ENCODE results near the gene PHOX2A. TPM values are rescaled to one million over a fixed set of nuclear protein-coding genes. Genes with fewer than 3 reads are reported as not detected.

Gene PHOX2A
- total and polyA plus RNA-seq, 5 experiments from 2014 or later, result not detected

- DNase-seq, result no peak
These were observed 13.1 kb downstream of the PHOX2A start for GRCh38 chr11:72230764-72231365.

DNA sequence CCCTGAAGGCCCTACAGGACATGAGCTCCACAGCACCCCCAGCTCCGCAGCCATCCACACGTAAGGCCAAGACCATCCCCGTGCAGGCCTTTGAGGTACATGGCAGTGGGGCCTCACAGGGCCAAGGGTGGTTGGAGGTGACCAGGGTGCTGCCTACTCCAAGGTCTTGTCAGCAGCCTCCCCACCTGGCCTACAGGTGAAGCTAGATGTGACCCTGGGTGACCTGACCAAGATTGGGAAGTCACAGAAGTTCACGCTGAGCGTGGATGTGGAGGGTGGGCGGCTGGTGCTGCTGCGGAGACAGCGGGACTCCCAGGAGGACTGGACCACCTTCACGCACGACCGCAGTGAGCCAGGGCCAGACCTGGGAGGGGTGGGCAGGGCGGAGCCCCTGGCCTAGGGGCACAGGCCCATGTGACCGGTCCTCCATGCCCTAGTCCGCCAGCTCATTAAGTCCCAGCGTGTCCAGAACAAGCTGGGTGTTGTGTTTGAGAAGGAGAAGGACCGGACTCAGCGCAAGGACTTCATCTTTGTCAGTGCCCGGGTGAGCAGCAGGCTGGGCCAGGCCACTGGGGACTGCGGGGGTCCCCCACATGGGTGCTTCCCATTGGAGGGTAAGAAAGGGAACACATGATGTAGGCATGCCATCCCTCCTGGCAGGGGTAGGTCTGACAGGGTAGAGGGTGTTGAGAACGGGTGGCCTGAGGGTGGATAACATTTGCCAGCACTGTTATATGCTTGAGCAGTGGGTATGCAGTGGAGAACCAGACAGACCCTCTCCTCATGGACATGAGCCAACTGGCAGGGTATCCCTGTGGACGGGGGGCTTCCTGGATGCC lies 13.8 kb downstream of the PHOX2A start:
- peaks cover 25 to 31% (median 28%) of the 10 kb centered on the region in 4 donors for H3K4me1 Mint-ChIP-seq
- peaks cover 0 to 51% (median 1%) of the 10 kb centered on the region in 3 donors for H3K36me3 Mint-ChIP-seq
- ATAC-seq (no peak), DNase-seq (no peak)
- POLR2A ChIA-PET, result no interaction called here
- H3K4me3 Mint-ChIP-seq, result no peak overlapping the region
- no peaks in the 10 kb centered on the region for H3K27me3 Mint-ChIP-seq
- no peaks in the 10 kb centered on the region for H3K9me3 Mint-ChIP-seq
- H3K27ac Mint-ChIP-seq, result peak overlapping the region in 1 of 10 donors; percentile 8

More at GRCh38 chr11:72230764-72231365, 13.1 kb downstream of the PHOX2A start:
- peak overlapping the region in 1 of 10 donors; percentile 51 for H3K27ac Mint-ChIP-seq
- no peak overlapping the region for H3K4me3 Mint-ChIP-seq
- H3K4me1 Mint-ChIP-seq, result peaks cover 19 to 24% (median 21%) of the 10 kb centered on the region in 4 donors
- peaks cover 0 to 51% (median 1%) of the 10 kb centered on the region in 3 donors for H3K36me3 Mint-ChIP-seq
- no peak for ATAC-seq
- POLR2A ChIA-PET, result no interaction called here
- no peaks in the 10 kb centered on the region for H3K27me3 Mint-ChIP-seq
- H3K9me3 Mint-ChIP-seq, result no peaks in the 10 kb centered on the region

DNA sequence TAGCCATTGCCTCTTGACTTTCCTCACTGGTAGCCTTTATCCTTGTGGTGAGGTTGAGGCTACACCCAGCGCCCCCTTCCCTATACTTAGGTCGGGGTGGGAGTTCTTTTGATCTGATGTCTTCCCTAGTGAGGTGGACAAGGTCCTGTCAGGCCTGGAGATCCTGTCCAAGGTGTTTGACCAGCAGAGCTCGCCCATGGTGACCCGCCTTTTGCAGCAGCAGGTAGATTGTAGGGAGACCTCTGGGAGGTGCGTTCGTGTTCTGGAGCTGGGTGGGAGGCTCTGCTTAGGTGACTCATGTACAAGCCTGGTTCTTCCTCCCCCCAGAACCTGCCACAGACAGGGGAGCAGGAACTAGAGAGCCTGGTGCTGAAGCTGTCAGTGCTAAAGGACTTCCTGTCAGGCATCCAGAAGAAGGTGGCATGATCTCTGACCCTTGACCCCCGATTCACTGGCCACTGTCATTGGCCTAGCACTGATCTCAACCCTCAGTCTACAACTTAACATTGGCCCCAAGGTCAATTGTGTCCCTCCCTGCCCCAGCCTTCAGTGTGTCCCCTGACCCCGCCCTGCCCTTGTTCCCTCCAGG lies 14.5 kb downstream of the PHOX2A start:
- H3K4me1 Mint-ChIP-seq, result peaks cover 21 to 28% (median 25%) of the 10 kb centered on the region in 4 donors
- H3K4me3 Mint-ChIP-seq, result no peak overlapping the region
- H3K27me3 Mint-ChIP-seq, result no peaks in the 10 kb centered on the region
- H3K9me3 Mint-ChIP-seq, result no peaks in the 10 kb centered on the region
- peaks cover 0 to 46% (median 1%) of the 10 kb centered on the region in 3 donors for H3K36me3 Mint-ChIP-seq
- ATAC-seq (no peak), DNase-seq (peak in 1 of 10 donors; percentile 14)
- peak overlapping the region in 3 of 10 donors; percentile 40 to 63 (median 57) for H3K27ac Mint-ChIP-seq
- POLR2A ChIA-PET, result no interaction called here

GRCh38 chr11:72228844-72229231 lies 15.1 kb downstream of the PHOX2A start:
- POLR2A ChIA-PET, result no interaction called here
- H3K4me1 Mint-ChIP-seq, result peaks cover 20 to 28% (median 21%) of the 10 kb centered on the region in 4 donors
- H3K27ac Mint-ChIP-seq, result peak overlapping the region in 3 of 10 donors; percentile 31 to 57 (median 40)

GRCh38 chr11:72228229-72228843 lies 15.6 kb downstream of the PHOX2A start:
- POLR2A ChIA-PET, result no interaction called here
- Mint-ChIP-seq H3K27me3 (no peaks in the 10 kb centered on the region), H3K4me3 (no peak overlapping the region), H3K27ac (peak overlapping the region in 2 of 10 donors; percentile 31 to 40), H3K9me3 (no peaks in the 10 kb centered on the region), H3K36me3 (peaks cover 0 to 38% (median 1%) of the 10 kb centered on the region in 3 donors), H3K4me1 (peaks cover 17 to 28% (median 21%) of the 10 kb centered on the region in 4 donors)
- DNase-seq, result peak in 1 of 10 donors; percentile 10
- no peak for ATAC-seq

More at GRCh38 chr11:72228844-72229231, 15.1 kb downstream of the PHOX2A start:
- H3K27me3 Mint-ChIP-seq, result no peaks in the 10 kb centered on the region
- H3K4me3 Mint-ChIP-seq, result peak overlapping the region in 1 of 10 donors; percentile 2
- peak in 1 of 10 donors; percentile 13 for DNase-seq
- no peak for ATAC-seq
- H3K9me3 Mint-ChIP-seq, result no peaks in the 10 kb centered on the region
- H3K36me3 Mint-ChIP-seq, result peaks cover 0 to 40% (median 1%) of the 10 kb centered on the region in 3 donors

DNA sequence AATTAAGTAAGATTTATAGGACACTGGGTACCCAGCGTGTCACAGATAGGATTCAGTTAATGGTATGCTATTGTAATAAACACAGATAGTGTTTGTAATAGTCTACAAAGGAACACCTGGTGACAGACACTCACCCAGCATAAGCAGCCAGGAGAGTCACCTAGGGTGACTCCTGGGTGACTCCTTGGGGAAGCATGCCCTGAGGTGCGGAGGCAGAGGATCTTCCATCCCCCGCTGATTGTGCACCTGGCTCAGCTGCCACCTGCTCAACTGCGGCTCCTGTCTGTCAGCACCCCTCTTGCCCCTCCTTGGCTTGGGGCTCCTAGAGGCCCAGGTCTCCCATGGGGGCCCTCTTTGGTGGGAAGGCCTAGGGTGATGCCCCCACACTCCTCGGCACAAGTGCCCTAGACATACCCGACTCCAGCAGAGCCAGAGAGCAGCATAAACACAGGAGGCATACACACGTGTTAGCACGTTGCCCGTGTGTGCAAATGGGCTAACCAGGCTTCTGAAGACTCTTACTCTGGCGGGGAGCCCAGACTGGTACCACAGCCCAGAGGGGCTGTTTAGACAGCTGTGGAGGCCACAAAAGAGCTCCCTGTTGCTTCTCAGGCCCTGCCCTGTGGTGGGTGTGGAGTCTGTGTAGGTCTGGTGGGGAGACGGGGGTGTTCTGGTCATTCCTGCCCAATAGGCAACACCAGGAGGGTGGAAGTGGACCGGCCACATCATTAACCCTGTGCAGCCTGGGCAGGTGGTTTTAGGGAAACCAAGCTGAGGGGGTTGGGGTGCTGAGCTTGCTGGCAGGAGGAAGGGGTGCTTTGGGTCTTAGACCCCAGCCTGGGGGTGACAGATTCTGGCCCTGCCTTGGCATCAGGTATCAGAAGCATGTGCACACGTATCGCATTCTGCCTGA lies 16.4 kb downstream of the PHOX2A start:
- Mint-ChIP-seq H3K27ac (peak overlapping the region in 5 of 10 donors; percentile 16 to 82 (median 52)), H3K27me3 (no peaks in the 10 kb centered on the region), H3K4me3 (peak overlapping the region in 1 of 10 donors; percentile 35), H3K36me3 (peaks cover 0 to 32% (median 1%) of the 10 kb centered on the region in 3 donors), H3K4me1 (peaks cover 22 to 33% (median 22%) of the 10 kb centered on the region in 4 donors), H3K9me3 (no peaks in the 10 kb centered on the region)
- no peak for ATAC-seq
- DNase-seq, result peak in 1 of 10 donors; percentile 16
- POLR2A ChIA-PET, result no interaction called here

DNA sequence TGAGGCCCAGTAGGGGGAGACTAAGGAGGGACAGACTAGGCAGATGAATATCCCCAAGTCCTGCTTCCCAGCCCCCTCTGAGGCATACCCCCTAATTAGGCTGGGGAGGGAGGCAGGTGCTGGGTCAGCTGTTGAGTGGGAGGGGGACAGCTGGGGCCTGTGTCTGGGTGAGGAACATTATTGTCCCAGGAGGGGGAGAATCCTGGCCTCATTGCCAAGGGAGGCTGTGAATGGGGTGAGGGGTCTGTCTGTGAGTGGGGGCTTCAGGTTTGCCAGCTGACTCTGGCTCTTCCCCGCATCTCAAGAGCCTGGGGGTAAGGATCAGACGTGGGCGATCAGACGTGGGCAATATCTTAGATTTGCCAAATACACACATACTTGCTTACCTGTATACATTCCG lies 17.3 kb downstream of the PHOX2A start:
- Mint-ChIP-seq H3K9me3 (no peaks in the 10 kb centered on the region), H3K4me3 (peak overlapping the region in 2 of 10 donors; percentile 35 to 86), H3K27ac (peak overlapping the region in 8 of 10 donors; percentile 40 to 97 (median 84)), H3K27me3 (no peaks in the 10 kb centered on the region), H3K4me1 (peaks cover 27 to 40% (median 29%) of the 10 kb centered on the region in 4 donors), H3K36me3 (peaks cover 0 to 24% (median 1%) of the 10 kb centered on the region in 3 donors)
- POLR2A ChIA-PET, result interaction anchor here (0.6 to 0.7 kb wide), 2 partner anchors 12 to 1946 kb away, joined by 4 to 5 read pairs; no protein-coding TSS in a partner anchor
- ATAC-seq (no peak), DNase-seq (peak in 1 of 10 donors; percentile 13)

DNA sequence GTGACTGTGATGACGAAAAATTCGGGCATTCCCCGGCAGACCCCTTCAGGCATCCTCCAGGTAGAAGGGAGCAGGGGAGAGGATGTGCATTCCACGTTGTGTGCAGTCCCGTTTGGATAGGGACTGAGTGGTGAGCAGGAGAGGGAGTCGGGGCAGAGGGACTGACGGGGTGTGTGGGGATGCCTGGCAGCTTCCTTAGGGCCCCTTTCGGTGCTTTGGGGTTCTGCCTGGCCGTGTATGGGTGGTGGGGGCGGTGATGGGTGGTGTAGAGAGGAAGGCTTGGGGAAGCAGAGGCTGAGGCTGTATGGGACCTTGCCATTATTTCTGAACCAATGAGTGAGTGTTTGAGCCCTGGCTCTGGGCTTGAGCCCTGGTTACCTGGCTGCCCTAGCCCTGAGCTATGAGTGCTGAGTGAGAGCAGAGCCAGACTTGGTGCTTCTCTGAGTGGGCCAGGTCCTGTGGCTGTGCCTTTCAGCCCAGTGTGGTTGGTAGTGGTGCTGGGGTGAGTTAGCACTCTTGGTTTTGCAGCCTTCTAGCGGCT lies 18.5 kb downstream of the PHOX2A start:
- Mint-ChIP-seq H3K36me3 (peaks cover 0 to 17% (median 1%) of the 10 kb centered on the region in 3 donors), H3K4me3 (peak overlapping the region; percentile 82 to 96 (median 88)), H3K27ac (peak overlapping the region; percentile 79 to 99 (median 93)), H3K4me1 (peaks cover 25 to 40% (median 32%) of the 10 kb centered on the region in 4 donors), H3K27me3 (no peaks in the 10 kb centered on the region), H3K9me3 (no peaks in the 10 kb centered on the region)
- POLR2A ChIA-PET, result interaction anchor here (1.2 to 3.4 kb wide), 5 partner anchors 11 to 297 kb away, joined by 3 to 17 read pairs (median 3); partner anchors contain the start of genes ANAPC15, RNF121 and XNDC1N
- DNase-seq (peak in 5 of 10 donors; percentile 18 to 42 (median 37)), ATAC-seq (peak; percentile 13 to 37)

- Mint-ChIP-seq H3K27me3 (no peaks in the 10 kb centered on the region), H3K27ac (peak within 1 kb of the TSS; percentile 87 to 99 (median 96)), H3K4me1 (peaks cover 25 to 40% (median 32%) of the 10 kb centered on the region in 4 donors), H3K9me3 (no peaks in the 10 kb centered on the region), H3K4me3 (peak within 1 kb of the TSS; percentile 90 to 99 (median 94)), H3K36me3 (peaks cover 0 to 13% (median 1%) of the 10 kb centered on the region in 3 donors)
- POLR2A ChIA-PET, result interaction anchor here (0.7 to 3.4 kb wide), 6 partner anchors 12 to 296 kb away, joined by 3 to 17 read pairs (median 3); partner anchors contain the start of genes ANAPC15, RNF121 and XNDC1N
- ATAC-seq (peak; percentile 13 to 16), DNase-seq (peak in 6 of 10 donors; percentile 28 to 43 (median 34))
These were observed 19.2 kb downstream of the PHOX2A start, which contains the start of gene INPPL1 for GRCh38 chr11:72224564-72225410. Gene INPPL1 (plus strand): TSS chr11:72224767. CDS start chr11:72224985, 218 bp downstream.
